Measurements from ENCODE around the gene GNPTG.

The GNPTG gene

DNA sequence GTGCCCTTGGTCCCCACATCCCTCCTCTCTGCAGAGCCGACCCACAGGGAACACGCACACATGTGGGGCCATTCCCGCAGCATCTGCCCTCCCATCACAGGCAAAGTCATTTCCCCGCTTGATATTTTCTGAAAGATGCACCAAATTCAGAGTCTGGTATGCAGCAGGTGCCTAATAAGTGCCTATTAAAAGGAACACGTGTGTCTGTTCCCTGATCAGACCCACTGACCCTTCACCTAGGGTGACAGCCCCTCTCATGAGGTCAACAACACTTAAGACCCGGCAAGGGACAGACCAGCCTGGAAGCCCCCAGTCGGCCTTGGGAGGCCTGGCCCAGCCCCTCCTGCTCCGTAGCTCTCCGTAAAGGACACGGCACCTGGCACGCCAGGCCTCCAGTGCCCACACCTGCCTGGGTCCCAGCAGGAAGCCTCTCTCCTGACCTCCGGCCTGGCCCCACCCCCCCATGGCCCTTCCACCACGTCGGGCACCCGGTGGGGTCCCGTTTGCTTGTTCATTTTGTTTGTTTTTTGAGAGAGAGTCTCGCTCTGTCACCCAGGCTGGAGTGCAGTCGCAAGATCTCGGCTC lies 42.7 kb downstream of the GNPTG start:
- TF ChIP-seq EZH2phosphoT487 (IDR thresholded peaks at IDR 0.05; ENCODE audit: low read depth): no peak
- no peak for TF ChIP-seq CTCF (IDR thresholded peaks at IDR 0.05; ENCODE audit: low read depth, low read length)
- Histone ChIP-seq H3K4me3 (ENCODE audit: low read length) (no peak overlapping the region), H3K36me3 (replicated peaks; ENCODE audit: low read depth, low read length) (no peaks in the 10 kb centered on the region), H3K27ac (ENCODE audit: low read length) (no peak overlapping the region), H3K9me3 (ENCODE audit: insufficient read depth, low read length) (no peaks in the 10 kb centered on the region), H3K27me3 (ENCODE audit: low read depth, low read length) (no peaks in the 10 kb centered on the region), H3K4me1 (ENCODE audit: low read length) (no peaks in the 10 kb centered on the region), H3K9ac (ENCODE audit: low read length) (no peak overlapping the region), H3K4me2 (ENCODE audit: low read length) (no peak overlapping the region), H4K20me1 (ENCODE audit: insufficient read depth, low read length) (no peaks in the 10 kb centered on the region), H3K79me2 (ENCODE audit: low read length) (no peaks in the 10 kb centered on the region), H2AFZ (ENCODE audit: low read depth, low read length) (no peak overlapping the region)

DNA sequence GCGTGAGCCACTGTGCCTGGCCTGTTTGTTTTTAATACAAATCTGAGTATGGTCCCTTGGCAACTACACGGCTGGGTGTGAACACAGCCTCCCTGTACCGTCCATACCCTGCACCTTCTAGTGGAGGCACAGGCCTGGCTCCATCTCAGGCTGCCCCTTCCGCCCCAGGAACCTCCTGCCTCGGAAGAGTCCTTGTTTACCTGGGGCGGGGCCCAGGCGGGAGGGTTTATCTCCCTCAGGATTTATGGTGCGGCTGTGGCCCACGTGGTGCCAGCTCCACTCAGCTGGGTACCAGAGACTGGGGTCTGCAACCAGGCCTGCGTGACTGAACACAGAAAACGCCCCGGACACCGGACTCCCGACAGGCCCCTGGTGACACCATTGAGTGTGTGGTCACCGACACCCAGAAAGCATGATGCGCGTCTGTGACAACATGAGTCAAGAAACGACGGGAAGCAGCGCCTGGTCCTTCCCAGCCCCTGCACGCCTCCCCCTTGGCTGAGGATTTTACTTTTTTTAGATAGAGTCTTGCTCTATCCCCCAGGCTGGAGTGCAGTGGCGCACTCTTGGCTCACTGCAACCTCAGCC lies 43.8 kb downstream of the GNPTG start:
- Histone ChIP-seq H3K4me1 (ENCODE audit: low read length) (no peaks in the 10 kb centered on the region), H3K9me3 (ENCODE audit: insufficient read depth, low read length) (no peaks in the 10 kb centered on the region), H3K27me3 (ENCODE audit: low read depth, low read length) (no peaks in the 10 kb centered on the region), H4K20me1 (ENCODE audit: insufficient read depth, low read length) (no peaks in the 10 kb centered on the region), H3K27ac (ENCODE audit: low read length) (no peak overlapping the region), H3K4me3 (ENCODE audit: low read length) (no peak overlapping the region), H3K9ac (ENCODE audit: low read length) (no peak overlapping the region), H3K4me2 (ENCODE audit: low read length) (no peak overlapping the region), H2AFZ (ENCODE audit: low read depth, low read length) (no peak overlapping the region), H3K36me3 (replicated peaks; ENCODE audit: low read depth, low read length) (no peaks in the 10 kb centered on the region), H3K79me2 (ENCODE audit: low read length) (no peaks in the 10 kb centered on the region)
- TF ChIP-seq EZH2phosphoT487 (IDR thresholded peaks at IDR 0.05; ENCODE audit: low read depth): no peak
- TF ChIP-seq CTCF (IDR thresholded peaks at IDR 0.05; ENCODE audit: low read depth, low read length): no peak

DNA sequence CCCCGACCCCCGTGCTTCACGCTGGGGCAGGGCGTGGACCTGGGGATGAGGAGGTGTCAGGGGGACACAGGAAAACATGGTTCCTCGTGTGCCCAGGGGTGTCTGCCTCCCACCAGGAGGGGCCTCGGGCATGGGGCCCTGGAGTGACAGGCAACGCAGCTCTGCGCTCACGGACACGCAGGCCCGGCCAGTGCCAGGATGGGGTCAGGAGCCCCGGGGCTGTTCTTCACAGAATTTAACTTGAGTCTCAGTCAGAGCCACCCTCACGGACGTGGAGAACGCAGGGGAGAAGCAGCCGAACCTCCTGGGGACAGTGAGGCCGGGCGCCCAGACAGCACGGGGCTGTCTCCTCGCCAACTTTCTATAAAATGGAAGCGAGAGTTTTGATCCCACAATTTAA lies 46.0 kb downstream of the GNPTG start:
- Histone ChIP-seq H2AFZ (ENCODE audit: low read depth, low read length) (no peak overlapping the region), H4K20me1 (ENCODE audit: insufficient read depth, low read length) (no peaks in the 10 kb centered on the region), H3K27me3 (ENCODE audit: low read depth, low read length) (no peaks in the 10 kb centered on the region), H3K4me2 (ENCODE audit: low read length) (no peak overlapping the region), H3K9ac (ENCODE audit: low read length) (no peak overlapping the region), H3K4me1 (ENCODE audit: low read length) (no peaks in the 10 kb centered on the region), H3K4me3 (ENCODE audit: low read length) (no peak overlapping the region), H3K79me2 (ENCODE audit: low read length) (no peaks in the 10 kb centered on the region), H3K9me3 (ENCODE audit: insufficient read depth, low read length) (no peaks in the 10 kb centered on the region), H3K27ac (ENCODE audit: low read length) (no peak overlapping the region), H3K36me3 (replicated peaks; ENCODE audit: low read depth, low read length) (peaks cover 6% of the 10 kb centered on the region)
- no peak for TF ChIP-seq CTCF (IDR thresholded peaks at IDR 0.05; ENCODE audit: low read depth, low read length)
- TF ChIP-seq EZH2phosphoT487 (IDR thresholded peaks at IDR 0.05; ENCODE audit: low read depth): no peak

GRCh38 chr16:1398351-1398750 lies 46.6 kb downstream of the GNPTG start:
- Histone ChIP-seq H3K27me3 (ENCODE audit: low read depth, low read length) (no peaks in the 10 kb centered on the region), H4K20me1 (ENCODE audit: insufficient read depth, low read length) (no peaks in the 10 kb centered on the region), H3K4me1 (ENCODE audit: low read length) (no peaks in the 10 kb centered on the region), H3K27ac (ENCODE audit: low read length) (no peak overlapping the region), H3K4me2 (ENCODE audit: low read length) (no peak overlapping the region), H3K9ac (ENCODE audit: low read length) (no peak overlapping the region), H3K9me3 (ENCODE audit: insufficient read depth, low read length) (no peaks in the 10 kb centered on the region), H3K79me2 (ENCODE audit: low read length) (peaks cover 4% of the 10 kb centered on the region; the same call in 1 of the 2 replicates), H2AFZ (ENCODE audit: low read depth, low read length) (no peak overlapping the region), H3K36me3 (replicated peaks; ENCODE audit: low read depth, low read length) (peaks cover 11% of the 10 kb centered on the region), H3K4me3 (ENCODE audit: low read length) (no peak overlapping the region)
- no peak for TF ChIP-seq CTCF (IDR thresholded peaks at IDR 0.05; ENCODE audit: low read depth, low read length)
- TF ChIP-seq EZH2phosphoT487 (IDR thresholded peaks at IDR 0.05; ENCODE audit: low read depth): no peak

All from OCI-LY3 (cell line).